Measurements from ENCODE around the gene NAT9. TPM values are rescaled to one million over a fixed set of nuclear protein-coding genes. Genes with fewer than 3 reads are reported as not detected.

Gene NAT9
- total RNA-seq, 4 donors from 2014 or later = 23.1 to 85.0 (median 37.4) TPM

DNA sequence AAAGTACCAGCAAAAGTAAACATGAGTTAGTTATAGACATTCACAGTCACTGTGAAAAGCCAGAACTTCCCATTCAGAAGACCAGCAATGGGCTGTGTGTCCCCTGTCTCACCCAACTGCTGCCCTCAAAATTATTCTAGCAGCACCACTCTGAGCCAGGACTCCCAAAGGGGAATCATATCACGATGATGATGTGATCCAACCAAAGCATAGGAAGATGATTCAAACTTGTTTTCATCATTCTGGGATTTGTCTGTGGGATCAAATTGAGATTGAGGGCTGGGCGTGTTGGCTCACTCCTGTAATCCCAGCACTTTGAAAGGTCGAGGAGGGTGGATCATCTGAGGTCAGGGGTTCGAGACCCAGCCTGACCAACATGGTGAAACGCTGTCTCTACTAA, 6.4 kb upstream of the NAT9 start:
- H3K27ac ChIP-seq = no peak overlapping the region
- no peaks in the 10 kb centered on the region for H3K36me3 ChIP-seq
- TF ChIP-seq POLR2A (IDR thresholded peaks at IDR 0.05) = no peak
- TF ChIP-seq, protein P1, sequence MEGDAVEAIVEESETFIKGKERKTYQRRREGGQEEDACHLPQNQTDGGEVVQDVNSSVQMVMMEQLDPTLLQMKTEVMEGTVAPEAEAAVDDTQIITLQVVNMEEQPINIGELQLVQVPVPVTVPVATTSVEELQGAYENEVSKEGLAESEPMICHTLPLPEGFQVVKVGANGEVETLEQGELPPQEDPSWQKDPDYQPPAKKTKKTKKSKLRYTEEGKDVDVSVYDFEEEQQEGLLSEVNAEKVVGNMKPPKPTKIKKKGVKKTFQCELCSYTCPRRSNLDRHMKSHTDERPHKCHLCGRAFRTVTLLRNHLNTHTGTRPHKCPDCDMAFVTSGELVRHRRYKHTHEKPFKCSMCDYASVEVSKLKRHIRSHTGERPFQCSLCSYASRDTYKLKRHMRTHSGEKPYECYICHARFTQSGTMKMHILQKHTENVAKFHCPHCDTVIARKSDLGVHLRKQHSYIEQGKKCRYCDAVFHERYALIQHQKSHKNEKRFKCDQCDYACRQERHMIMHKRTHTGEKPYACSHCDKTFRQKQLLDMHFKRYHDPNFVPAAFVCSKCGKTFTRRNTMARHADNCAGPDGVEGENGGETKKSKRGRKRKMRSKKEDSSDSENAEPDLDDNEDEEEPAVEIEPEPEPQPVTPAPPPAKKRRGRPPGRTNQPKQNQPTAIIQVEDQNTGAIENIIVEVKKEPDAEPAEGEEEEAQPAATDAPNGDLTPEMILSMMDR (IDR thresholded peaks at IDR 0.05) = no peak
- no peak overlapping the region for H3K4me3 ChIP-seq
- H3K9me3 ChIP-seq = no peaks in the 10 kb centered on the region
- no peaks in the 10 kb centered on the region for H3K27me3 ChIP-seq
- no peak for DNase-seq
- H3K4me1 ChIP-seq = peaks cover 0 to 12% (median 5%) of the 10 kb centered on the region in 4 donors

DNA sequence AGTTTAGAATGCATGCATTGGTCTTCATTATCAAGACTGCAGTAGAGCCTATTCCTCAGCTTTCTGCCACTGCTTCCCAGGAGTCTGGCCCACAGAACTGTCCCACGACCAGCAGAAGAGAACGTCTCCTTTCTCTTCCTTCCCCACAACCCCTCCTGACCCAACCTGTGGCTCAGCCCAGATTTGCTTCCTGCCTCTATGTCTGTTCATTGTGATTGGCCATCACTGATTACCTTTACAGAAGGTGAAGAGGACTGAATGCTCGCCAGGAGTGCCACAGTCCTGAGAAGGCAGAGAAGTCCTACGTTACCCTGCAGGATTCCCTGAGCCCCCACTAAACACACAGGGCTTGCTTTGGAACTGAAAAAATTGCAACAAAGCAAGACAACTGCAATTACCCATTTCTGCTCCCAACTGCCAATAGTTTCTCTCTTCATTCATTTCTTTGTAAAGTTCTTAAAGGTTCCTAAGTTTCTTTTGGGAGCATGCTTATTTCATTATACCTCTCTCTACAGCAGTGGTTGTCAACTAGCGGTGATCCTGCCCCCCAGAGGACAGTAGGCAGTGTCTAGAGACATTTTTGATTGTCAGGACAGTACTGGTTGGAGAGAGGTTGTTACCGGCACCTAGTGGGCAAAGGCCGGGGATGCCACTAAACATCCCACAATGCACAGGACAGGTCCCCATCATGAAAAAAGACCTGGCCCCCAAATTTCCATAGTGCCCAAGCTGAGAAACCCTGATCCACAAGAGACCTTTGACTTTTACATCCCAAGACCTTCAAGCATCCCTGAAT, 4.5 kb upstream of the NAT9 start:
- peak in 2 of 3 donors; percentile 36 to 62 for DNase-seq
- H3K4me1 ChIP-seq = peaks cover 0 to 24% (median 10%) of the 10 kb centered on the region in 4 donors
- no peaks in the 10 kb centered on the region for H3K27me3 ChIP-seq
- no peak overlapping the region for H3K4me3 ChIP-seq
- H3K9me3 ChIP-seq = no peaks in the 10 kb centered on the region
- H3K27ac ChIP-seq = peak overlapping the region; percentile 41 to 79 (median 55)
- no peaks in the 10 kb centered on the region for H3K36me3 ChIP-seq
- TF ChIP-seq POLR2A (IDR thresholded peaks at IDR 0.05) = no peak
- TF ChIP-seq, protein P1 (IDR thresholded peaks at IDR 0.05) = peak in 5 of 6 experiments; percentile 9 to 67 (median 57)

DNA sequence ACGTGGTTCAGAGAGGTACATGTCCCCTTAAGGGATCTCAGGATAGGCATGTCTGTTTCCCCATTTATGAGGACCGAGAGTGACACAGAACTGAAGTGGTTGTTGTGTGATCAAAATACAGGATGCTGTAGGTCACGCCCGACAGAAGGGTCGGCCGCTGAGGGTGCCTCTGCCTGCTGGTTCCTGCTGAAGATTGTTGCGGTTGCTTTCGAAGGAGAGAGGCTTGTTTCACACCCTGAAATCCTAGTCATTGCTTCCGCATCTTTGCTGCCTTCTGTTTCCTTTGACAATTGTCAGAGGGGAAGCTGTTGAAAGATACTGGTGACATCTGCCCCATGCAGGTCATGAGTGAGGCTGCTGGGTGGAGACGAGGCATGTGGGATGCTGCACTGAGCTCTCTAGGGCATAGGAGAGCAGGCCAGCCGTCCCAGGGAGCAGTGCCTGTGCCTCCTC, 3.8 kb upstream of the NAT9 start:
- peak in 2 of 3 donors; percentile 86 to 90 for DNase-seq
- H3K4me3 ChIP-seq = no peak overlapping the region
- H3K36me3 ChIP-seq = no peaks in the 10 kb centered on the region
- H3K9me3 ChIP-seq = no peaks in the 10 kb centered on the region
- H3K27me3 ChIP-seq = no peaks in the 10 kb centered on the region
- TF ChIP-seq, protein P1 (IDR thresholded peaks at IDR 0.05) = no peak
- TF ChIP-seq POLR2A (IDR thresholded peaks at IDR 0.05) = no peak
- peak overlapping the region; percentile 50 to 79 (median 62) for H3K27ac ChIP-seq
- peaks cover 0 to 25% (median 16%) of the 10 kb centered on the region in 4 donors for H3K4me1 ChIP-seq

DNA sequence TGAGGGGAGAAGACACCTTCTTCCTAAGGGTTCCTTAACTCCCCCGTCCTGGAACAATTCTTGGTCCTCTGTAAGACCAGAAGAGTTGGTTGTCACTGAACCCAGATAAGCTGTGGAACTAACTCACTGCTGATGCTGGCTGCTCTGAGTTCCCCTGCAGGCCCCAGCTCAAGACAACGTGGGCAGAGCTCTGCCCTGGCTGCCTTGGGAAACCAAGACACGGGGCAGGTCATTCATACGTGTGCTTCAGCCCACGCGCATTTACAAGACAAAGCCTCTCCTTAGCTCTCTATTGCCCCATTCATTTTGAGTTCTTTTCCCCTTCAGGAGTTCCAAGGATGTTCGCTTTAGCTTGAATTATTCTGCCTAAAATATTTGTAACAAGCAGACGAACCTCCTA, 3.4 kb upstream of the NAT9 start:
- no peaks in the 10 kb centered on the region for H3K27me3 ChIP-seq
- no peaks in the 10 kb centered on the region for H3K36me3 ChIP-seq
- H3K4me3 ChIP-seq = no peak overlapping the region
- no peak for TF ChIP-seq POLR2A (IDR thresholded peaks at IDR 0.05)
- TF ChIP-seq, protein P1 (IDR thresholded peaks at IDR 0.05) = no peak
- H3K4me1 ChIP-seq = peaks cover 0 to 24% (median 18%) of the 10 kb centered on the region in 4 donors
- no peaks in the 10 kb centered on the region for H3K9me3 ChIP-seq
- peak overlapping the region; percentile 50 to 79 (median 62) for H3K27ac ChIP-seq
- DNase-seq = no peak

DNA sequence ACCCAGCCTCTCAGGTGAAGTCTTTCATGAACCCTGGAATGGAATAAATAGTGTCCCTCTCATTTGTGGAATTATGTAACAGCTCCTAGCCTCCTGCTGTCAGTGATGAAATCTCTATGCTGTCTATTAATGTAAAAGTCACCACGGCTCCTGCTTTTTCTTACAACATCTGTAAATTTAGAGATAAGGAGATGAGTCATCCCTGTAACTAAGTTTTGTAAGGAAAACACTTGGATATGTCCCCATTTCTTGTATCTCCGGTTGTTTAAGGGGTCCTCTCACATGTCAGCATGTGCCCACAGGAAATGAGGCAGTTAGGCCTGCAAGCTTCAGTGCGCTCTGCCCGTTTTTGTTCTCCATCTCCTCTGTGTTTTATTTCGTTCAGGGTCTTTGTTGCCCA, 2.8 kb upstream of the NAT9 start:
- H3K9me3 ChIP-seq = no peaks in the 10 kb centered on the region
- no peaks in the 10 kb centered on the region for H3K27me3 ChIP-seq
- H3K36me3 ChIP-seq = no peaks in the 10 kb centered on the region
- no peak for TF ChIP-seq POLR2A (IDR thresholded peaks at IDR 0.05)
- TF ChIP-seq, protein P1 (IDR thresholded peaks at IDR 0.05) = no peak
- H3K27ac ChIP-seq = peak overlapping the region in 2 of 4 donors; percentile 50 to 79
- H3K4me3 ChIP-seq = no peak overlapping the region
- peaks cover 0 to 26% (median 20%) of the 10 kb centered on the region in 4 donors for H3K4me1 ChIP-seq
- no peak for DNase-seq
